Measurements from ENCODE around the gene PPP6R1.
"Not testable (repeated sequence)": the region's sequence is repeated elsewhere in the genome, so short reads cannot be mapped to it uniquely, and the experiment has no call there.

PPP6R1 gene

GRCh38 chr19:55241935-55242464, 16.8 kb downstream of the PPP6R1 start:
- no peak for DNase-seq

GRCh38 chr19:55241143-55241934, 17.5 kb downstream of the PPP6R1 start:
- no peak for DNase-seq

- DNase-seq, result no peak
These were observed 18.1 kb downstream of the PPP6R1 start for GRCh38 chr19:55240713-55241020.

DNA sequence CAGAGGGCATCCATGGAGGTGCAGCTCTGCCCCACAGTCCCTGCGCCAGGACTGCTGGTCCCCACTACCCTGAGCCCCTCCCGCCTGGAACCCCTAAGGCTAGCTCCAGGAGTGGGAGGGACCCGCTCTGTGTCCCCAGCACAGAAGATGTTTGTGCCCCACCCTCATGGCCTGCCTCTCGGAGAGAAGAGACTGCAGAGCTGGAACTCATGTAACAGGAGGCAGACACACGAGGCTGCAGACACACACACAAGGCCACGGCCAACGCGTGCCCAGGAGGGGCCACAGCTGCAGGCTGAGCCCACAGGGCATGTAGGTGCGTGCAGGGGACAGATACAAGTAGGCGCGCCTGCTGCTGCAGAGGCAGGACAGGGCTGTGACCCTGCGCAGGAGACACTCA, 19.8 kb downstream of the PPP6R1 start:
- DNase-seq, result no peak

GRCh38 chr19:55238030-55238429, 20.8 kb downstream of the PPP6R1 start:
- no peak for DNase-seq

- no peak for DNase-seq
These were observed 25.8 kb downstream of the PPP6R1 start for GRCh38 chr19:55232986-55233385.

- DNase-seq, result no peak
These were observed 26.6 kb downstream of the PPP6R1 start for GRCh38 chr19:55232286-55232602.

DNA sequence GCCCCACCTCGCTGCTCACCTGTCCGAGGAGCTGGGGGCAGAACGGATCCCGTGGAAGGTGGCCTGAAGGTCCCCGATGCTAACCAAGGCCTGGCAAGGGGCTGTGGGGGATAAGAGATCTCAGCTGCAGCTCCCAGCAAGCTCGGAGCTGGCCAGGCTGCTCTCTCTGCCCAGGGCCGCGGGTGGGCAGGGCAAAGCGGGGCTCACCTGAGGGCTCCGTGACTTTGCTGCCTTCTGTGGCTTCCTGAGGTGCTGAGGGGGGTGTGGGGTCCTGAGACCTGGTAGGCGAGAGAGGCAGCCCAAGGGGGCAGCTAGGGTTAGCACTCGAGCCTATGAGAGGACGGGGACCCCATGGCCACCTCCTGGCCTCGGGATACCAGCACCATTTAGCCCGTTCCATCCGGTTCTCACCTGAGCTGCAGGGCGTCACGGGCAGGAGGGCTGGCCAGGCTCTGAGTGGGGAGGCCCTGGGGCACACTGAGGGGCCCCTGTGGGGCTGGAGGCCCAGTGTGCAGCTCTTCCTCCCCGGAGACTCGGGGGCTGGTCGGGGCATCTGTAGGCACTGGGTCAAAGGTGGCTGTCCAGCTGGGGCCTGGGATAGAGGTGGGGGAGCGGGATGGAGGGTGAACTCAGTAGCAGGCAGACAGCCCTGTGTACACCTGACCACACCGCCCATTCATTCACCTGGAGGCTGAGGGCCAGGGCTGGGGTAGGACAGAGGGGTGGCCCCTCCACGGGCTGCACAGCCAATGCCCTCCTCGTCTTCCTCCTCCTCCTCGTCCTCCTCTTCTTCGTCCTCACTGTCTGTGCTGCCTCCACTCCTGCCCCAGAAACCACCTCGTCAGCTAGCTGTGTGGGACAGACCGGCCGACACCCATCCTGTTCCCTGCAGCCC, 27.2 kb downstream of the PPP6R1 start:
- DNase-seq, result no peak

- DNase-seq, result no peak
These were observed 28.0 kb downstream of the PPP6R1 start for GRCh38 chr19:55230780-55231179.

GRCh38 chr19:55230329-55230728, 28.5 kb downstream of the PPP6R1 start:
- DNase-seq, result no peak

DNA sequence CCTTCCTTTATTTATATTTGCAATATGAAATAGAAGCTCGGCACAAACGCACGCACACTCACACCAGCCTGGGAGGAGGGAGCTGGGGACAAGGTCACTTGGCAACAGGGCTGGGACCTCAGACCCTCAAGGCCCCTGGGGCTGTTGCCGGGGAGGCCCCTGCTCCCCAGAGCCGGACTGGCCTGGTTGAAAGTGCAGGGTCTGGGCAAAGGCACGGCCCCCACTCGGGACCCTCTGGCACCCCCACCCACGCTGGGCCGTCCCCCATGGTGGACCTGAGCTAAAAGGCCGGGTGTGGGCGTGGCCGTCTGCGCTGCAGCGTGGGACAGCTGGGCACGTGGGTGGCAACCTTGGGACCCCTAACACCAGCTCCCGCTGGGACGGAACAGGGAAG, 29.0 kb downstream of the PPP6R1 start:
- DNase-seq, result no peak

DNA sequence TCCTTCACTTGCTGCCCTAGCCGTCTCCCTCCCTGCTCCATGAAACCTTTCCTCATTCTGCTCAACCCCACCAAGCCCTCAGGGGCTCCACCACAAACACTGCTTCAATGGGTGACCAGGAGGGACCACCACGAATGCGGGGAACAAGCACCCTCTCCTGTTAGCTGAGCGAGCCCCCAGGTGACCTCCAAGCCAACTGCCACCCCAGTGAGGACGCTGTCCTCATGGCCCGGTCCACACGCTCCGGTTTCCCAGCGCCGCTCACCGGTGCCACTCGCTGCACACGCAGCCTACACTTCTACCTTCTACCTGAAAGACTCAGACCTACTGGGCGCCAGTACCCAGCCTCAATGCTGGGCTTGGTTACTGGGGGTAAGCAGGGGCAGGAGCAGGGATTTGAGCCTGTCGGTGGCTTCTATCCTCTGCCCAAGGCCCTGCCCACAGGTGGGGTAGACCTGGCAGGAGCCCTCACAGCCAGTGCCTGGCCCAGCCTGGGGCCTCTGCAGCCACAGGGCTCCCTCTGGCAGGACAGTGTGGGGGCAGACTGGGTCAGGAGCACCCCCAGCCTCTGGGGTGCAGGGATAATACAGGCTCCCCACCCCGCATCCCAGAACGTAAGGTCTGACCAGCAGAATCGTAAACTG, 29.6 kb downstream of the PPP6R1 start:
- DNase-seq, result no peak

- DNase-seq, result no peak
These were observed 30.3 kb downstream of the PPP6R1 start, which contains the start of gene TMEM86B for GRCh38 chr19:55228403-55229031. Gene TMEM86B (minus strand): TSS chr19:55228763. CDS start chr19:55228741, 22 bp downstream.

- DNase-seq, result no peak
These were observed 30.8 kb downstream of the PPP6R1 start for GRCh38 chr19:55228015-55228391.

DNA sequence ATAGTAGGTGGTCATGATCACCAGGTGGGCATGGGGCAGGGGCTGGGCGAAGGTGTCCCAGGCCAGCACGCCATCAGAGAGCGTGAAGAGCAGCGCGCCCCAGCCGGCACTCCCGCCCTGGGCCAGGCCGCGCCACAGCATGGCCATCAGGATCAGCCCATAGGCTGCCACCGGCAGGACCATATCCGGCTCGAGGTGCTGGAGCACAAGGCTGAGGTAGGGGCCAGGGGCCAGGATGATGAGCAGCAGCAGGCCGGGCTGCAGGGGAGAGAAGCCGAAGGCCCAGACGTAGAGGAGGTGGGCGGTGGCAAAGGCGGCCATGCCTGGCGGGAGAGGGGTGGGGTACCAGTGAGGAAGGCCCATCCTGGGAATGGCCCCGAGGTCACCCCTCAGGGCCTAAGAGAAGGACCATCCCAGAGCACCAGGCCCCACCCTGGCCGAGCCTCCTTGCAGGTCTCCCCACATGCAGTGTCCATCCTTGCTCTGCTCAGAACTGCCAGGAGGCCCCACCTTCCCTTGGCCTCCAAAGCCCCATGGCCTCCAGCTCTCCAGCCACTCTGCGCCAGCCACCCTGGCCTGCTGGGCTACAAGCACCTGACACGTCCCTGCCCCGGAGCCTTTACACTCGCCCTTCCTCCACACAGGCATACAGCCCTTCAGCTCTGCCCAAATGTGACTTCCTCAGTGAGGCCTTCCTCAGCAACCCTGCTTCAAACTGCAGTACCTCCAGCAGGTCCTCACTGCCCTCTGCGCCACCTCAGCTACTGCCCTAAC, 31.4 kb downstream of the PPP6R1 start:
- DNase-seq, result no peak

GRCh38 chr19:55226788-55227187, 32.0 kb downstream of the PPP6R1 start:
- no peak for DNase-seq

DNA sequence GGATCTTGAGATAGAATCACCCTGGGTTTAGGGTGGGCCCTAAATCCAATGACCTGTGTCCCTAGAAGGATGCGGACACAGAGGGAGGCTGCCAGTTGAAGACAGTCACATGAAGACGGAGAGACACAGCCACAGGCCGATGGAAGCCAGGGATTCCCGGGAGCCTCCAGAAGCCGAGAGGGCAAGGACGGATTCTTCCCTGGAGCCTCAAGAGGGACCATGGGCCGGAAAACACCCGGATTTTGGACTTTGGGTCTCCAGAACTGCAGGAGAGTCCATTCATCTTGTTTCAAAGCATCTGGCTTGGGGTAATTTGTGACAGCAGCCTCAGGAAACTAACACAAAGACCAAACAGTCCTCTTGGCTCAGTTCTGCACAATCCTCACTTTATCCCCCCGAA, 32.5 kb downstream of the PPP6R1 start:
- DNase-seq, result no peak

GRCh38 chr19:55225415-55225958, 33.3 kb downstream of the PPP6R1 start:
- DNase-seq, result no peak

GRCh38 chr19:55224679-55225414, 34.0 kb downstream of the PPP6R1 start:
- DNase-seq, result not testable (repeated sequence)

DNA sequence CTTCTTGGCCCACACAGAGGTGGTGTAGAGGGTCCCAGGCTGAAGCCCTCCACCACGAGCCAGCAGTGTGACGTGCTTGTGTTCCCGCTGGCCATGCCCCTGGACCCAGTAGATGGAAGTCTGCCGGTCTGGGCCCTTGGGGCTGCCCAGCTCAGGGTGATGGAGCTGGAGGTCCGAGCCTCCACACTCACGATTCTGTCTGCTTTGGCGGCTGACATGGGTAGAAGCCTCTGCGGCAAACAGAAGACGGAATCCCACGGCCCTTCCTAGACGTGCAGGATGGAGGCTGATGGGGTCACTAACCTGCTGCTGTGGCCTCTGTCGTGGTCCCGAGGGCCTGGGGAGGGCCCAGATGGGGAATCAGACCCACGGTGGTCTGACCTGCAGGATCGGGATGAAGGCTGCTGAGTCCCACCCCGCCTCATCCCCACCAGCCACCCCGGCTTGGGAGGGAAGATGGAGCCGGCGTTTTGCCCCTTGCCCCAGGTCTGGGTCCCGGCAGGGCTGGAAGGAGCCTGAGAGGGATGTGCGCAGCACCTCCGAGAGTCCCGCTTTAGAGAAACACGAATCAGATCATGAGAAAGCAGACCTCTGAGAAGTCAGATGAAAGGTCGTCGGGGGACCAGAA, 34.7 kb downstream of the PPP6R1 start:
- DNase-seq, result no peak

Measured in CD4-positive, alpha-beta T cell treated with Interleukin-15 for 1 hour (primary cell).